HEK293 (cell line): Measurements from ENCODE around the gene CHST3.

ENCODE experiments used
- CTCF ChIA-PET: fragments of 350-600 bp; formaldehyde crosslinking; extraction: SDS; loops from one replicate; lab custom pipeline; 2021; ENCODE audit warnings: antibody characterized with exemption; lab: Yijun Ruan, JAX
- POLR2A ChIA-PET: fragments of 300-600 bp; formaldehyde crosslinking; extraction: SDS; loops from one replicate; lab custom pipeline; 2020; ENCODE audit warnings: antibody characterized with exemption, inconsistent platforms; lab: Yijun Ruan, JAX
- H3K27ac ChIP-seq: fragments of 200-500 bp; sonication (Bioruptor generic); 2 replicates; pipeline ENCODE4 v1.5.1; 2014; ENCODE audit warnings: low read depth, low read length, control low read depth, inconsistent platforms; ENCODE audit errors: extremely low read depth
- H3K36me3 ChIP-seq, 2 experiments: fragments of 200-500 bp in 1 of 2; sonication (Bioruptor generic) in 1 of 2; 1 replicate in 1 of 2; 2 replicates in 1 of 2; pipeline ENCODE4 v1.5.1; 2014 to 2017; ENCODE audit warnings: inconsistent platforms in 2 of 2, low read length in 2 of 2; ENCODE audit not compliant: control insufficient read depth in 2 of 2, insufficient read depth in 1 of 2
- H3K4me1 ChIP-seq: fragments of 200-500 bp; sonication (Bioruptor generic); 2 replicates; pipeline ENCODE4 v1.5.1; 2014; ENCODE audit warnings: mild to moderate bottlenecking, low read length, inconsistent platforms; ENCODE audit not compliant: control insufficient read depth, insufficient read depth
- H3K4me3 ChIP-seq: 2 replicates; pipeline ENCODE4 v1.5.1; 2011; ENCODE audit warnings: low read depth, mild to moderate bottlenecking, control low read depth, low read length, moderate library complexity
- H3K9me3 ChIP-seq: fragments of 200-500 bp; sonication (Bioruptor generic); 2 replicates; pipeline ENCODE4 v1.5.1; 2014; ENCODE audit warnings: low read depth, low read length, inconsistent platforms; ENCODE audit not compliant: control insufficient read depth, insufficient read depth
- HOXD13 ChIP-seq: sonication (generic); formaldehyde crosslinking; IDR thresholded peaks from 2 replicates; pipeline ENCODE4 v1.8.0; 2022; ENCODE audit warnings: missing genetic modification reagents, borderline replicate concordance
- IKZF3 ChIP-seq: fragments of 450-650 bp; IDR thresholded peaks from 2 replicates; pipeline ENCODE4 v1.5.0; 2018; ENCODE audit warnings: missing biosample characterization, mild to moderate bottlenecking, missing genetic modification characterization, moderate library complexity
- PRDM1 ChIP-seq: fragments of 450-650 bp; formaldehyde crosslinking; IDR thresholded peaks from 2 replicates; pipeline ENCODE4; 2016; ENCODE audit warnings: missing biosample characterization, missing genetic modification characterization
- ZBTB11 ChIP-seq: fragments of 450-650 bp; formaldehyde crosslinking; conservative IDR thresholded peaks from 2 replicates; pipeline ENCODE4 v1.5.1; 2016; ENCODE audit warnings: low read depth, missing biosample characterization, missing genetic modification characterization
- ZBTB17 ChIP-seq: fragments of 450-650 bp; formaldehyde crosslinking; IDR thresholded peaks from 2 replicates; pipeline ENCODE4 v1.5.1; 2016; ENCODE audit warnings: missing biosample characterization, missing genetic modification characterization
- ZFHX2 ChIP-seq: fragments of 450-650 bp; formaldehyde crosslinking; conservative IDR thresholded peaks from 2 replicates; pipeline ENCODE4 v1.5.1; 2016; ENCODE audit warnings: missing biosample characterization, missing genetic modification characterization
- ZFP41 ChIP-seq: fragments of 450-650 bp; formaldehyde crosslinking; IDR thresholded peaks from 2 replicates; pipeline ENCODE4 v1.5.1; 2016; ENCODE audit warnings: missing biosample characterization, missing genetic modification characterization, borderline replicate concordance
- ZNF2 ChIP-seq: fragments of 450-650 bp; formaldehyde crosslinking; IDR thresholded peaks from 2 replicates; pipeline ENCODE4 v1.5.1; 2016; ENCODE audit warnings: missing biosample characterization, missing genetic modification characterization
- ZNF324 ChIP-seq: fragments of 450-650 bp; formaldehyde crosslinking; IDR thresholded peaks from 2 replicates; pipeline ENCODE4 v1.5.1; 2016; ENCODE audit warnings: missing biosample characterization, missing genetic modification characterization
- ZNF394 ChIP-seq: fragments of 450-650 bp; formaldehyde crosslinking; IDR thresholded peaks from 2 replicates; pipeline ENCODE4 v1.5.1; 2016; ENCODE audit warnings: missing biosample characterization, missing genetic modification characterization, mild to moderate bottlenecking, moderate library complexity, borderline replicate concordance
- ZNF426 ChIP-seq: fragments of 450-650 bp; formaldehyde crosslinking; IDR thresholded peaks from 2 replicates; pipeline ENCODE4 v1.5.1; 2017; ENCODE audit warnings: missing biosample characterization, missing genetic modification characterization, mild to moderate bottlenecking, inconsistent platforms, moderate library complexity
- ZNF501 ChIP-seq: fragments of 450-650 bp; formaldehyde crosslinking; IDR thresholded peaks from 2 replicates; pipeline ENCODE4 v1.5.1; 2016; ENCODE audit warnings: missing biosample characterization, missing genetic modification characterization
- ZNF548 ChIP-seq: fragments of 450-650 bp; formaldehyde crosslinking; IDR thresholded peaks from 2 replicates; pipeline ENCODE4 v1.5.1; 2016; ENCODE audit warnings: missing biosample characterization, missing genetic modification characterization
- ZNF549 ChIP-seq: fragments of 450-650 bp; IDR thresholded peaks from 2 replicates; pipeline ENCODE4 v1.5.1; 2018; ENCODE audit warnings: missing biosample characterization, missing genetic modification characterization, mild to moderate bottlenecking, inconsistent platforms, moderate library complexity
- ZNF658 ChIP-seq: fragments of 450-650 bp; formaldehyde crosslinking; IDR thresholded peaks from 2 replicates; pipeline ENCODE4; 2016; ENCODE audit warnings: missing biosample characterization, missing genetic modification characterization
- ZNF660 ChIP-seq: fragments of 450-650 bp; IDR thresholded peaks from 2 replicates; pipeline ENCODE4 v1.5.1; 2018; ENCODE audit warnings: missing biosample characterization, mild to moderate bottlenecking, missing genetic modification characterization
- ZNF692 ChIP-seq: fragments of 450-650 bp; formaldehyde crosslinking; IDR thresholded peaks from 2 replicates; pipeline ENCODE4 v1.5.1; 2016; ENCODE audit warnings: missing biosample characterization, missing genetic modification characterization
- ZNF768 ChIP-seq: fragments of 450-650 bp; formaldehyde crosslinking; IDR thresholded peaks from 2 replicates; pipeline ENCODE4 v1.5.1; 2018; ENCODE audit warnings: missing biosample characterization, mild to moderate bottlenecking, missing genetic modification characterization
- ZNF837 ChIP-seq: fragments of 450-650 bp; formaldehyde crosslinking; IDR thresholded peaks from 2 replicates; pipeline ENCODE4 v1.5.1; 2016; ENCODE audit warnings: missing biosample characterization, missing genetic modification characterization
- ZSCAN5A ChIP-seq: fragments of 450-650 bp; formaldehyde crosslinking; IDR thresholded peaks from 2 replicates; pipeline ENCODE4 v1.5.1; 2016; ENCODE audit warnings: missing biosample characterization, missing genetic modification characterization

CHST3 gene

GRCh38 chr10:72016608-72017300, 52.6 kb downstream of the CHST3 start (continued):
- TF ChIP-seq IKZF3 (tag by site-specific recombination) (0 out of 2 replicates have a peak, but pooled peaks have one; percentile 8), ZNF324 (tag by site-specific recombination) (no peak)

GRCh38 chr10:72019085-72019876, 55.1 kb downstream of the CHST3 start:
- Histone ChIP-seq H3K4me3 (no peak overlapping the region), H3K27ac (no peak overlapping the region), H3K36me3 (no peaks in the 10 kb centered on the region), H3K4me1 (peaks cover 4% of the 10 kb centered on the region), H3K9me3 (no peaks in the 10 kb centered on the region)
- CTCF ChIA-PET = interaction anchor here (0.5 kb wide), 1 partner anchor 29 kb away, joined by 4 read pairs; no protein-coding TSS in a partner anchor
- POLR2A ChIA-PET = no interaction called here
- TF ChIP-seq ZNF426 (tag by site-specific recombination) (no peak), ZNF658 (tag by site-specific recombination) (no peak), ZNF548 (tag by site-specific recombination) (peak; percentile 94), ZNF2 (no peak), ZNF768 (0 out of 2 replicates have a peak, but pooled peaks have one; percentile 43), ZFP41 (tag by site-specific recombination) (no peak), ZNF501 (tag by site-specific recombination) (no peak), ZFHX2 (tag by site-specific recombination) (no peak)
- TF ChIP-seq, all 188 proteins: peak for 2

GRCh38 chr10:72020914-72021809, 57.0 kb downstream of the CHST3 start:
- ChIA-PET CTCF (interaction anchor here (0.9 kb wide), 1 partner anchor 26 kb away, joined by 3 read pairs; no protein-coding TSS in a partner anchor), POLR2A (no interaction called here)
- Histone ChIP-seq H3K27ac (no peak overlapping the region), H3K4me3 (no peak overlapping the region), H3K36me3 (no peaks in the 10 kb centered on the region), H3K9me3 (no peaks in the 10 kb centered on the region), H3K4me1 (peaks cover 5% of the 10 kb centered on the region)
- TF ChIP-seq PRDM1 (tag by site-specific recombination) = no peak
- TF ChIP-seq ZFP41 (tag by site-specific recombination) = no peak
- TF ChIP-seq ZSCAN5A (tag by site-specific recombination) = no peak
- TF ChIP-seq ZNF660 = no peak

GRCh38 chr10:72022228-72022627, 58.0 kb downstream of the CHST3 start:
- Histone ChIP-seq H3K4me3 (no peak overlapping the region), H3K9me3 (no peaks in the 10 kb centered on the region), H3K27ac (no peak overlapping the region), H3K36me3 (no peaks in the 10 kb centered on the region), H3K4me1 (peaks cover 8% of the 10 kb centered on the region)
- ChIA-PET POLR2A (no interaction called here), CTCF (interaction anchor here (0.6 to 0.7 kb wide), 2 partner anchors 12 to 53 kb away, joined by 3 to 4 read pairs; no protein-coding TSS in a partner anchor)
- TF ChIP-seq ZBTB11 (tag by site-specific recombination) = no peak
- TF ChIP-seq ZNF549 (tag by site-specific recombination) = no peak
- TF ChIP-seq ZNF692 (tag by site-specific recombination) = no peak
- TF ChIP-seq HOXD13 = no peak
- no peak for TF ChIP-seq ZNF837 (tag by site-specific recombination)
- TF ChIP-seq ZBTB17 (tag by site-specific recombination) = no peak
- TF ChIP-seq ZNF394 (tag by site-specific recombination) = no peak
